ENCODE results near the gene NBEA. TPM values are rescaled to one million over a fixed set of nuclear protein-coding genes. Genes with fewer than 3 reads are reported as not detected.

Gene NBEA
- total RNA-seq, 1 donor from 2014 or later: 6.1 TPM

DNA sequence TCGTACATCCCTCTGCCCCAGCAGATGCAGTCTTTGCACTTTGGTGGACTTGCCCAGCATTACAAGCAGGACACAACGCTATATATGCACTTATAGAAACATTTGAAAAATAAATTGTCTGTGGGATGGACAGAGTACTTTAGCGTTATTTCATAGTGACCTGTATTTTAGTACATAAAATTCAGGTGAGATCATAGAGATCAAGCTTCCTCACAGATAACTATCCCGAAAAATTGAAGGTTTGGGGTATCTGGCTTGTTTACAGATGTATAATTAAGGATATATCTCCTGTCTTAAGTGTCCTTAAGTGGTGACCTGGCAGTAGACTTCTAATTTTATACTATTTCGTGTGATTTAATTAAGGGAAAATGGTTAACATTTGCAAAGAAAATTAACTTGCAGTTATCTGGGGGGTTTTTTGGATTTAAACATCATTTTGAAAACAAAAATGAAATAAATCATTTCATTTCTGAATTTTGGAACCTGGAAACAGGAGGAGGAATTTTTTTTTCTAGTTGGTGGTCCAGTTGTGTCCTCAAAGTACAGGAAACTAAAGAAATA lies 535.4 kb downstream of the NBEA start:
- no peak for DNase-seq (ENCODE audit: low read depth)
- H3K4me3 ChIP-seq (ENCODE audit: low read depth, low read length): no peak overlapping the region
- no peak for TF ChIP-seq CTCF (IDR thresholded peaks at IDR 0.05; ENCODE audit: insufficient read depth, low read length, poor library complexity, severe bottlenecking)
- no peaks in the 10 kb centered on the region for H3K36me3 ChIP-seq (ENCODE audit: control insufficient read depth, insufficient read depth, low read length)
- peaks cover 48% of the 10 kb centered on the region for H3K27me3 ChIP-seq (ENCODE audit: control insufficient read depth, insufficient read depth, low read length)

GRCh38 chr13:35478271-35479037 lies 536.4 kb downstream of the NBEA start:
- TF ChIP-seq CTCF (IDR thresholded peaks at IDR 0.05; ENCODE audit: insufficient read depth, low read length, poor library complexity, severe bottlenecking): no peak
- no peak for DNase-seq (ENCODE audit: low read depth)
- H3K36me3 ChIP-seq (ENCODE audit: control insufficient read depth, insufficient read depth, low read length): no peaks in the 10 kb centered on the region
- peaks cover 48% of the 10 kb centered on the region for H3K27me3 ChIP-seq (ENCODE audit: control insufficient read depth, insufficient read depth, low read length)
- H3K4me3 ChIP-seq (ENCODE audit: low read depth, low read length): no peak overlapping the region

- H3K36me3 ChIP-seq (ENCODE audit: control insufficient read depth, insufficient read depth, low read length): no peaks in the 10 kb centered on the region
- no peak for TF ChIP-seq CTCF (IDR thresholded peaks at IDR 0.05; ENCODE audit: insufficient read depth, low read length, poor library complexity, severe bottlenecking)
- no peak for DNase-seq (ENCODE audit: low read depth)
- peaks cover 48% of the 10 kb centered on the region for H3K27me3 ChIP-seq (ENCODE audit: control insufficient read depth, insufficient read depth, low read length)
- no peak overlapping the region for H3K4me3 ChIP-seq (ENCODE audit: low read depth, low read length)
These were observed 537.0 kb downstream of the NBEA start for GRCh38 chr13:35479038-35479492.

GRCh38 chr13:35479706-35480105 lies 537.6 kb downstream of the NBEA start:
- Histone ChIP-seq H3K36me3 (ENCODE audit: control insufficient read depth, insufficient read depth, low read length) (no peaks in the 10 kb centered on the region), H3K27me3 (ENCODE audit: control insufficient read depth, insufficient read depth, low read length) (peaks cover 44% of the 10 kb centered on the region), H3K4me3 (ENCODE audit: low read depth, low read length) (no peak overlapping the region)
- no peak for TF ChIP-seq CTCF (IDR thresholded peaks at IDR 0.05; ENCODE audit: insufficient read depth, low read length, poor library complexity, severe bottlenecking)
- no peak for DNase-seq (ENCODE audit: low read depth)

- Histone ChIP-seq H3K36me3 (ENCODE audit: control insufficient read depth, insufficient read depth, low read length) (no peaks in the 10 kb centered on the region), H3K27me3 (ENCODE audit: control insufficient read depth, insufficient read depth, low read length) (peaks cover 37% of the 10 kb centered on the region)
These were observed 538.3 kb downstream of the NBEA start for GRCh38 chr13:35480346-35480745.

More at GRCh38 chr13:35480346-35480745, 538.3 kb downstream of the NBEA start:
- H3K4me3 ChIP-seq (ENCODE audit: low read depth, low read length): no peak overlapping the region
- DNase-seq (ENCODE audit: low read depth): no peak
- TF ChIP-seq CTCF (IDR thresholded peaks at IDR 0.05; ENCODE audit: insufficient read depth, low read length, poor library complexity, severe bottlenecking): no peak

Data from kidney epithelial cell (primary cell).